GM18907 (cell line): ENCODE results near the gene DDX27.
A peak's percentile ranks its signal among the peaks of the same experiment; 100 is the strongest.

Source experiments
- ATAC-seq: cut with Tn5 transposase; IDR thresholded peaks from one replicate; pipeline ENCODE4 v1.9.1; 2021; ENCODE audit warnings: mild to moderate bottlenecking, moderate library complexity; ENCODE audit not compliant: unreplicated experiment

The DDX27 gene

GRCh38 chr20:49276161-49276960, 57.1 kb downstream of the DDX27 start:
- no peak for ATAC-seq

GRCh38 chr20:49276961-49277785, 58.0 kb downstream of the DDX27 start:
- ATAC-seq: no peak

GRCh38 chr20:49277786-49278035, 58.5 kb downstream of the DDX27 start:
- no peak for ATAC-seq

GRCh38 chr20:49278036-49278817, 59.0 kb downstream of the DDX27 start, which contains the start of gene ZNFX1:
TSS of gene ZNFX1 (minus strand) at chr20:49278057. CDS start at chr20:49275839, 2,218 bp downstream.
- peak; percentile 85 for ATAC-seq

GRCh38 chr20:49278818-49279676, 59.8 kb downstream of the DDX27 start:
- ATAC-seq: no peak

- no peak for ATAC-seq
Measured at GRCh38 chr20:49279677-49280462, 60.7 kb downstream of the DDX27 start.

- ATAC-seq: no peak
Measured at GRCh38 chr20:49280463-49281058, 61.3 kb downstream of the DDX27 start.

- no peak for ATAC-seq
Measured at GRCh38 chr20:49281059-49281912, 62.1 kb downstream of the DDX27 start.

- no peak for ATAC-seq
Measured at GRCh38 chr20:49281913-49282467, 62.8 kb downstream of the DDX27 start.

GRCh38 chr20:49282584-49283171, 63.5 kb downstream of the DDX27 start:
- ATAC-seq: no peak

GRCh38 chr20:49283176-49283702, 64.0 kb downstream of the DDX27 start:
- no peak for ATAC-seq

GRCh38 chr20:49283703-49284625, 64.7 kb downstream of the DDX27 start:
- ATAC-seq: no peak

- ATAC-seq: no peak
Measured at GRCh38 chr20:49284818-49285217, 65.6 kb downstream of the DDX27 start.

GRCh38 chr20:49285233-49285668, 66.0 kb downstream of the DDX27 start:
- no peak for ATAC-seq

GRCh38 chr20:49285813-49286494, 66.7 kb downstream of the DDX27 start:
- ATAC-seq: no peak
